GM18526 (cell line): ENCODE data around the gene VEZF1.
A peak's percentile ranks its signal among the peaks of the same experiment; 100 is the strongest.

Experiments used
- POLR2A ChIP-seq: IDR thresholded peaks from 3 replicates; pipeline ENCODE4 v1.6.1; 2011; ENCODE audit not compliant: insufficient read length; ENCODE audit errors: extremely low read depth

Gene VEZF1

GRCh38 chr17:57987581-57988300, at the start of gene VEZF1:
Gene VEZF1, minus strand, starts transcription at chr17:57988254. Its CDS starts 143 bp downstream, at chr17:57988111.
- TF ChIP-seq POLR2A = no peak

- no peak for TF ChIP-seq POLR2A
Observed at GRCh38 chr17:58032691-58033415, 44.8 kb upstream of the VEZF1 start.

- no peak for TF ChIP-seq POLR2A
Observed at GRCh38 chr17:58028578-58028977, 40.5 kb upstream of the VEZF1 start.

GRCh38 chr17:58020401-58020800, 32.3 kb upstream of the VEZF1 start:
- TF ChIP-seq POLR2A = no peak

GRCh38 chr17:58019521-58019920, 31.5 kb upstream of the VEZF1 start:
- no peak for TF ChIP-seq POLR2A

- TF ChIP-seq POLR2A = no peak
Observed at GRCh38 chr17:58019039-58019438, 31.0 kb upstream of the VEZF1 start.

GRCh38 chr17:58010067-58010799, 22.2 kb upstream of the VEZF1 start:
- TF ChIP-seq POLR2A = no peak

GRCh38 chr17:58007781-58008706, 20.0 kb upstream of the VEZF1 start:
- TF ChIP-seq POLR2A = no peak

- TF ChIP-seq POLR2A = peak; percentile 98
Observed at GRCh38 chr17:58006924-58007780, 19.1 kb upstream of the VEZF1 start, which contains the start of gene SRSF1. Gene SRSF1, minus strand, starts transcription at chr17:58007246. Its CDS starts 109 bp downstream, at chr17:58007137.

- no peak for TF ChIP-seq POLR2A
Observed at GRCh38 chr17:58006560-58006923, 18.5 kb upstream of the VEZF1 start.

- no peak for TF ChIP-seq POLR2A
Observed at GRCh38 chr17:58005728-58006559, 17.9 kb upstream of the VEZF1 start.

- no peak for TF ChIP-seq POLR2A
Observed at GRCh38 chr17:58005031-58005727, 17.1 kb upstream of the VEZF1 start.
